MCF 10A (cell line): Measurements from ENCODE around the gene SLC5A8. TPM values are rescaled to one million over a fixed set of nuclear protein-coding genes. Genes with fewer than 3 reads are reported as not detected.
A peak's percentile ranks its signal among the peaks of the same experiment; 100 is the strongest.

Experiments used
- BruUV-seq: library from RNA; stranded (reverse); fragments of 400-500 nt; replicated peaks from 2 replicates; lab custom pipeline; 2021; lab: Mats Ljungman, UMichigan
- CTCF ChIA-PET: fragments of 300-600 bp; sonication (Branson Sonifier 250); formaldehyde crosslinking; extraction: SDS; loops from one replicate; lab custom pipeline; 2021; ENCODE audit warnings: antibody characterized with exemption, inconsistent platforms; lab: Yijun Ruan, JAX
- POLR2A ChIA-PET: fragments of 300-600, 350-650 bp; sonication (Branson Sonifier 250); formaldehyde crosslinking; extraction: SDS; loops from one replicate; lab custom pipeline; 2020; ENCODE audit warnings: antibody characterized with exemption, inconsistent platforms; lab: Yijun Ruan, JAX
- DNase-seq: peaks from one replicate; pipeline ENCODE4 v3.0.0-alpha.2; 2018; ENCODE audit not compliant: unreplicated experiment
- H3K27ac Mint-ChIP-seq: one replicate; pipeline ENCODE4 v1.8.0; 2022; ENCODE audit warnings: mild to moderate bottlenecking, low read depth, mixed read lengths; ENCODE audit not compliant: unreplicated experiment
- H3K27me3 Mint-ChIP-seq: one replicate; pipeline ENCODE4 v1.8.0; 2022; ENCODE audit warnings: mixed read lengths; ENCODE audit not compliant: insufficient read depth, unreplicated experiment
- H3K36me3 Mint-ChIP-seq: one replicate; pipeline ENCODE4 v1.8.0; 2022; ENCODE audit warnings: mild to moderate bottlenecking, moderate library complexity, mixed read lengths; ENCODE audit not compliant: insufficient read depth, unreplicated experiment
- H3K4me1 Mint-ChIP-seq: one replicate; pipeline ENCODE4 v1.8.0; 2022; ENCODE audit warnings: mixed read lengths; ENCODE audit not compliant: insufficient read depth, unreplicated experiment
- H3K4me3 Mint-ChIP-seq: one replicate; pipeline ENCODE4 v1.8.0; 2022; ENCODE audit warnings: mild to moderate bottlenecking, moderate library complexity, mixed read lengths; ENCODE audit not compliant: unreplicated experiment
- H3K9me3 Mint-ChIP-seq: one replicate; pipeline ENCODE4 v1.8.0; 2022; ENCODE audit warnings: mixed read lengths; ENCODE audit not compliant: unreplicated experiment
- CTCF ChIP-seq: fragments of 200-600 bp; IDR thresholded peaks from one replicate; pipeline ENCODE4 v1.8.0; 2022; ENCODE audit warnings: antibody characterized with exemption, mild to moderate bottlenecking; ENCODE audit not compliant: unreplicated experiment
- intact Hi-C: fragments of 100-400 bp; cut with micrococcal nuclease; formaldehyde crosslinking; loops from 2 replicates; pipeline ENCODE4 v1.14.1; 2022
- total RNA-seq: library from RNA; stranded (reverse); gene quantifications from 2 replicates; pipeline ENCODE4 v1.2.3, GENCODE V29; 2022

Gene SLC5A8
- total RNA-seq, 1 experiment from 2014 or later, result not detected

GRCh38 chr12:101235686-101236085 is 25.6 kb upstream of the SLC5A8 start:
- no peak for DNase-seq
- Mint-ChIP-seq H3K36me3 (no peaks in the 10 kb centered on the region), H3K4me3 (no peak overlapping the region), H3K4me1 (no peaks in the 10 kb centered on the region), H3K9me3 (no peaks in the 10 kb centered on the region), H3K27ac (no peak overlapping the region), H3K27me3 (no peaks in the 10 kb centered on the region)
- ChIA-PET CTCF (no interaction called here), POLR2A (no interaction called here)
- TF ChIP-seq CTCF, result no peak
- intact Hi-C loops, result no loop called here
- BruUV-seq, result no TSS peak

- no peaks in the 10 kb centered on the region for H3K36me3 Mint-ChIP-seq
- no TSS peak for BruUV-seq
- H3K4me1 Mint-ChIP-seq, result no peaks in the 10 kb centered on the region
- DNase-seq, result no peak
- POLR2A ChIA-PET, result no interaction called here
- H3K27ac Mint-ChIP-seq, result no peak overlapping the region
- intact Hi-C loops, result no loop called here
- no peaks in the 10 kb centered on the region for H3K9me3 Mint-ChIP-seq
- H3K4me3 Mint-ChIP-seq, result no peak overlapping the region
- TF ChIP-seq CTCF, result no peak
- CTCF ChIA-PET, result no interaction called here
- no peaks in the 10 kb centered on the region for H3K27me3 Mint-ChIP-seq
These were observed 21.6 kb upstream of the SLC5A8 start for GRCh38 chr12:101231636-101232035.

GRCh38 chr12:101230547-101230946 is 20.5 kb upstream of the SLC5A8 start:
- Mint-ChIP-seq H3K4me1 (no peaks in the 10 kb centered on the region), H3K27me3 (no peaks in the 10 kb centered on the region), H3K4me3 (no peak overlapping the region), H3K9me3 (no peaks in the 10 kb centered on the region), H3K36me3 (no peaks in the 10 kb centered on the region), H3K27ac (no peak overlapping the region)
- no peak for TF ChIP-seq CTCF
- ChIA-PET CTCF (no interaction called here), POLR2A (no interaction called here)
- DNase-seq, result peak; percentile 9
- intact Hi-C loops, result no loop called here
- no TSS peak for BruUV-seq

GRCh38 chr12:101229841-101230241 is 19.8 kb upstream of the SLC5A8 start:
- Mint-ChIP-seq H3K27ac (no peak overlapping the region), H3K4me1 (no peaks in the 10 kb centered on the region), H3K9me3 (no peaks in the 10 kb centered on the region), H3K36me3 (no peaks in the 10 kb centered on the region), H3K4me3 (no peak overlapping the region), H3K27me3 (no peaks in the 10 kb centered on the region)
- TF ChIP-seq CTCF, result no peak
- intact Hi-C loops, result no loop called here
- CTCF ChIA-PET, result no interaction called here
- POLR2A ChIA-PET, result no interaction called here
- BruUV-seq, result no TSS peak
- no peak for DNase-seq
